DMS114 treated with DMSO at 0.1 percent for 48 hours (cell line): ENCODE data around the gene ABCB8.
"Not testable (repeated sequence)": the region's sequence is repeated elsewhere in the genome, so short reads cannot be mapped to it uniquely, and the experiment has no call there.

Experiments used
- DNase-seq: peaks from one replicate; lab custom pipeline; 2025; ENCODE audit not compliant: unreplicated experiment; lab: John Stamatoyannopoulos, UW

ABCB8 gene

GRCh38 chr7:150997817-150998216 is 30.4 kb upstream of the ABCB8 start:
- no peak for DNase-seq

- DNase-seq, result no peak
Observed at GRCh38 chr7:150998341-150998740, 29.9 kb upstream of the ABCB8 start.

- no peak for DNase-seq
Observed at GRCh38 chr7:150999001-150999400, 29.2 kb upstream of the ABCB8 start.

GRCh38 chr7:150999497-151000230 is 28.6 kb upstream of the ABCB8 start:
- no peak for DNase-seq

- no peak for DNase-seq
Observed at GRCh38 chr7:151000897-151001495, 27.3 kb upstream of the ABCB8 start.

GRCh38 chr7:151001546-151001945 is 26.7 kb upstream of the ABCB8 start:
- no peak for DNase-seq

- no peak for DNase-seq
Observed at GRCh38 chr7:151003572-151003971, 24.7 kb upstream of the ABCB8 start.

- no peak for DNase-seq
Observed at GRCh38 chr7:151005566-151005965, 22.7 kb upstream of the ABCB8 start.

GRCh38 chr7:151006590-151007300 is 21.5 kb upstream of the ABCB8 start:
- DNase-seq, result no peak

- DNase-seq, result no peak
Observed at GRCh38 chr7:151007469-151007898, 20.8 kb upstream of the ABCB8 start.

- DNase-seq, result no peak
Observed at GRCh38 chr7:151008143-151008510, 20.1 kb upstream of the ABCB8 start.

GRCh38 chr7:151008511-151009323 is 19.5 kb upstream of the ABCB8 start:
- no peak for DNase-seq

- no peak for DNase-seq
Observed at GRCh38 chr7:151009327-151010036, 18.8 kb upstream of the ABCB8 start.

GRCh38 chr7:151010037-151010306 is 18.3 kb upstream of the ABCB8 start:
- no peak for DNase-seq

GRCh38 chr7:151010307-151011096 is 17.7 kb upstream of the ABCB8 start:
- DNase-seq, result no peak

GRCh38 chr7:151011097-151011409 is 17.2 kb upstream of the ABCB8 start:
- DNase-seq, result no peak

GRCh38 chr7:151011616-151012015 is 16.6 kb upstream of the ABCB8 start:
- not testable (repeated sequence) for DNase-seq

- no peak for DNase-seq
Observed at GRCh38 chr7:151012031-151012692, 16.1 kb upstream of the ABCB8 start.

- no peak for DNase-seq
Observed at GRCh38 chr7:151012911-151013347, 15.3 kb upstream of the ABCB8 start.

- no peak for DNase-seq
Observed at GRCh38 chr7:151013356-151013732, 14.9 kb upstream of the ABCB8 start.
